GM04504 (cell line): ENCODE data around the gene CCDC154.

Experiments
- DNase-seq: peaks from one replicate; pipeline ENCODE4 v3.0.0-alpha.2; 2012; ENCODE audit warnings: low read depth

CCDC154 gene

DNA sequence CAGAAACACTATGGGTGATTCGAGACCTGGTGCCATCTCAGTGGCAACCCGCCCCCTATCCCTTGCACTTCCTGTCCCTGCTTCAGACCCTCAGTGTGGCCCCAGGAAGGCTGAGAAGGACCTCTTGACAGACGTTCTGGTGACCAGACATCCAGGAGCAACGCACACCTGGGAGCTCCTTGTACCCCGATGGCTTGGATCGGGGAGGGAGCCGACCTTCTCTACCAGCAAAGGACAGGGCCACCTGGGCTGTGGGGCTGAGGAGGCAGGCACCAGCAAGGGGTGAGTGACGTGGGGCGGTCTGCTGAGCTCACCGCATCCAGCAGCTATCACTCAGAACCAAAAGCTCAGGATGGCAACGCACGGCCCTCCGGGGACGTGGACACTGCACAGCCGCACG, 57.0 kb downstream of the CCDC154 start:
- DNase-seq = no peak

DNA sequence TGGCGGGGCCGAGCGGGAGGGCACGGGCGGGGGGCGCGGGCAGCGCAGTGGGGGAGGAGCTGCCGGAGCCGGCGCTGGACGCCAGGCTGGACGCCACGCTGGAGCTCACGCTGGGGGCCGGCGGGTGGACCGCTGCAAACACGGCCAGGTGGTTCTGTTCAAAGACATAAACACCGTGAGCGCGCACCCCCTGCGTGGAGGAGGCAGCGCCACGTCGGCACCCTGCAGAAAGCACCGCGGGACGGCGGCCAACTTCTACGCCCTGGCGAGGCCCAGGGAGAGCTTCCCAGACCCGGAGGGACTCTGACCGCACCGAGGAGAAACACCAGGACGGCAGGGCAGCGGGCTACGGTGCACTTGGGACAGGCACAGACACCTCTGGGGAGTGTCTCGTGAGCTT, 59.1 kb downstream of the CCDC154 start:
- DNase-seq = no peak
